Adrenal gland (tissue), 5 donors: ENCODE measurements around the gene RSPO3.

ENCODE experiments used
- POLR2A ChIP-seq, 2 donors: fragments of 450-650 bp; IDR thresholded peaks; one replicate each; pipeline ENCODE4 v1.6.1; 2017; ENCODE audit warnings: antibody characterized with exemption in 2 of 2, mild to moderate bottlenecking in 2 of 2, moderate library complexity in 1 of 2
- TF ChIP-seq, protein P1 (sequence below), 6 experiments: fragments of 450-650 bp in 4 of 6; fragments of 200-600 bp in 2 of 6; sonication (generic) in 1 of 6; IDR thresholded peaks; 1 replicate in 5 of 6; 2 replicates in 1 of 6; pipeline versions ENCODE4 v1.5.1 to v1.8.0; 2016 to 2021; ENCODE audit warnings: antibody characterized with exemption in 6 of 6, mild to moderate bottlenecking in 2 of 6, moderate library complexity in 1 of 6
- donor health status: DM: no; HTN: no; CAD: no.

GRCh38 chr6:127221201-127221600 lies 102.7 kb downstream of the RSPO3 start:
- TF ChIP-seq, protein P1, sequence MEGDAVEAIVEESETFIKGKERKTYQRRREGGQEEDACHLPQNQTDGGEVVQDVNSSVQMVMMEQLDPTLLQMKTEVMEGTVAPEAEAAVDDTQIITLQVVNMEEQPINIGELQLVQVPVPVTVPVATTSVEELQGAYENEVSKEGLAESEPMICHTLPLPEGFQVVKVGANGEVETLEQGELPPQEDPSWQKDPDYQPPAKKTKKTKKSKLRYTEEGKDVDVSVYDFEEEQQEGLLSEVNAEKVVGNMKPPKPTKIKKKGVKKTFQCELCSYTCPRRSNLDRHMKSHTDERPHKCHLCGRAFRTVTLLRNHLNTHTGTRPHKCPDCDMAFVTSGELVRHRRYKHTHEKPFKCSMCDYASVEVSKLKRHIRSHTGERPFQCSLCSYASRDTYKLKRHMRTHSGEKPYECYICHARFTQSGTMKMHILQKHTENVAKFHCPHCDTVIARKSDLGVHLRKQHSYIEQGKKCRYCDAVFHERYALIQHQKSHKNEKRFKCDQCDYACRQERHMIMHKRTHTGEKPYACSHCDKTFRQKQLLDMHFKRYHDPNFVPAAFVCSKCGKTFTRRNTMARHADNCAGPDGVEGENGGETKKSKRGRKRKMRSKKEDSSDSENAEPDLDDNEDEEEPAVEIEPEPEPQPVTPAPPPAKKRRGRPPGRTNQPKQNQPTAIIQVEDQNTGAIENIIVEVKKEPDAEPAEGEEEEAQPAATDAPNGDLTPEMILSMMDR (IDR thresholded peaks at IDR 0.05) = no peak
- no peak for TF ChIP-seq POLR2A (IDR thresholded peaks at IDR 0.05)
